Left lobe of liver (tissue), 2 donors: ENCODE measurements around the gene STAC2. TPM values are rescaled to one million over a fixed set of nuclear protein-coding genes. Genes with fewer than 3 reads are reported as not detected.

ENCODE experiments used
- ATAC-seq: fragments of 200-7000 bp; cut with Tn5 transposase; one replicate; pipeline ENCODE4 v1.9.1; 2020; ENCODE audit warnings: mild to moderate bottlenecking, moderate library complexity
- DNase-seq: peaks from one replicate; pipeline ENCODE4 v3.0.0-alpha.2; 2020; ENCODE audit warnings: low spot score
- total RNA-seq: library from RNA; stranded (reverse); gene quantifications from one replicate; pipeline ENCODE4 v1.2.1, GENCODE V29; 2021
- donor health status: DM: no; HTN: no; CAD: no; lungs with moderate emphysema.
- donor health status: DM: no; HTN: yes; CAD: no.

Gene STAC2
- total RNA-seq, 1 donor from 2014 or later = not detected

- no peak for ATAC-seq
- no peak for DNase-seq
Measured at GRCh38 chr17:39165841-39166349, 59.9 kb downstream of the STAC2 start, which contains the start of gene ARL5C. ARL5C (minus strand) TSS chr17:39166161; CDS start chr17:39165760, 401 bp downstream.

GRCh38 chr17:39165178-39165840 is 60.4 kb downstream of the STAC2 start:
- DNase-seq (no peak), ATAC-seq (no peak)

- ATAC-seq (peak; percentile 98), DNase-seq (peak; percentile 89)
Measured at GRCh38 chr17:39164675-39165143, 61.0 kb downstream of the STAC2 start.

GRCh38 chr17:39161962-39162361 is 63.8 kb downstream of the STAC2 start:
- DNase-seq = no peak
- ATAC-seq = no peak

Other genes starting within 250 kb of the STAC2 start
- 0.50 TPM for gene PLXDC1, start 74.3 kb downstream of the STAC2 start, total RNA-seq
- not detected for gene ARL5C, start 59.8 kb downstream of the STAC2 start, total RNA-seq
- gene CACNB1, start 28.3 kb downstream of the STAC2 start, total RNA-seq = 0.40 TPM
- 484 TPM for gene RPL19, start 25.7 kb downstream of the STAC2 start, total RNA-seq
- 9.0 TPM for gene FBXL20, start 175.7 kb upstream of the STAC2 start, total RNA-seq
- gene MED1, start 225.3 kb upstream of the STAC2 start, total RNA-seq = 10.3 TPM
- gene CDK12, start 235.5 kb upstream of the STAC2 start, total RNA-seq = 27.0 TPM